Central memory CD8-positive, alpha-beta T cell (primary cell): Measurements from ENCODE around the gene SENP1.

Source experiments
- ATAC-seq: fragments of 150-1000 bp; cut with Tn5 transposase; replicated peaks from 2 replicates; pipeline ENCODE4 v1.10.0; 2022; ENCODE audit warnings: mild to moderate bottlenecking, moderate FRiP score, moderate number of reproducible peaks; ENCODE audit not compliant: poor library complexity, severe bottlenecking; ENCODE audit errors: extremely low read depth
- DNase-seq, 2 donors: peaks; one replicate each; pipeline ENCODE4 v3.0.0; 2021; ENCODE audit warnings: low spot score in 2 of 2
- H3K27ac Mint-ChIP-seq: one replicate; pipeline ENCODE4 v1.8.0; 2022; ENCODE audit warnings: low read depth, mild to moderate bottlenecking, moderate library complexity, mixed read lengths
- H3K27me3 Mint-ChIP-seq: one replicate; pipeline ENCODE4 v1.8.0; 2022; ENCODE audit warnings: mixed read lengths
- H3K36me3 Mint-ChIP-seq: one replicate; pipeline ENCODE4 v1.8.0; 2022; ENCODE audit warnings: mild to moderate bottlenecking, moderate library complexity, mixed read lengths; ENCODE audit not compliant: insufficient read depth
- H3K4me1 Mint-ChIP-seq: one replicate; pipeline ENCODE4 v1.8.0; 2022; ENCODE audit warnings: mixed read lengths
- H3K4me3 Mint-ChIP-seq: one replicate; pipeline ENCODE4 v1.8.0; 2022; ENCODE audit warnings: mild to moderate bottlenecking, moderate library complexity, mixed read lengths
- H3K9me3 Mint-ChIP-seq: one replicate; pipeline ENCODE4 v1.8.0; 2022; ENCODE audit warnings: mixed read lengths

SENP1 gene

GRCh38 chr12:48053883-48054282 is 52.0 kb downstream of the SENP1 start:
- H3K27ac Mint-ChIP-seq, result no peak overlapping the region
- H3K27me3 Mint-ChIP-seq, result no peaks in the 10 kb centered on the region
- H3K36me3 Mint-ChIP-seq, result peaks cover 9% of the 10 kb centered on the region
- H3K9me3 Mint-ChIP-seq, result no peaks in the 10 kb centered on the region
- H3K4me1 Mint-ChIP-seq, result no peaks in the 10 kb centered on the region
- ATAC-seq (no peak), DNase-seq (no peak)
- H3K4me3 Mint-ChIP-seq, result no peak overlapping the region

- ATAC-seq, result no peak
- Mint-ChIP-seq H3K9me3 (no peaks in the 10 kb centered on the region), H3K27me3 (no peaks in the 10 kb centered on the region), H3K4me3 (no peak overlapping the region), H3K36me3 (peaks cover 7% of the 10 kb centered on the region), H3K27ac (no peak overlapping the region), H3K4me1 (no peaks in the 10 kb centered on the region)
- no peak for DNase-seq
Observed at GRCh38 chr12:48053122-48053521, 52.8 kb downstream of the SENP1 start.

- DNase-seq (no peak), ATAC-seq (no peak)
- Mint-ChIP-seq H3K27ac (no peak overlapping the region), H3K4me3 (no peak overlapping the region), H3K27me3 (no peaks in the 10 kb centered on the region), H3K36me3 (peaks cover 9% of the 10 kb centered on the region), H3K9me3 (no peaks in the 10 kb centered on the region), H3K4me1 (no peaks in the 10 kb centered on the region)
Observed at GRCh38 chr12:48051681-48052080, 54.2 kb downstream of the SENP1 start.

GRCh38 chr12:48050174-48050573 is 55.7 kb downstream of the SENP1 start:
- DNase-seq (no peak), ATAC-seq (no peak)
- no peaks in the 10 kb centered on the region for H3K27me3 Mint-ChIP-seq
- no peak overlapping the region for H3K27ac Mint-ChIP-seq
- H3K36me3 Mint-ChIP-seq, result peaks cover 23% of the 10 kb centered on the region
- H3K4me1 Mint-ChIP-seq, result no peaks in the 10 kb centered on the region
- H3K4me3 Mint-ChIP-seq, result no peak overlapping the region
- no peaks in the 10 kb centered on the region for H3K9me3 Mint-ChIP-seq

GRCh38 chr12:48045965-48046518 is 59.8 kb downstream of the SENP1 start:
- no peaks in the 10 kb centered on the region for H3K9me3 Mint-ChIP-seq
- H3K4me3 Mint-ChIP-seq, result no peak overlapping the region
- no peaks in the 10 kb centered on the region for H3K4me1 Mint-ChIP-seq
- no peaks in the 10 kb centered on the region for H3K27me3 Mint-ChIP-seq
- no peak overlapping the region for H3K27ac Mint-ChIP-seq
- no peak for ATAC-seq
- no peak for DNase-seq
- peaks cover 31% of the 10 kb centered on the region for H3K36me3 Mint-ChIP-seq

- Mint-ChIP-seq H3K4me1 (no peaks in the 10 kb centered on the region), H3K36me3 (peaks cover 31% of the 10 kb centered on the region), H3K9me3 (no peaks in the 10 kb centered on the region), H3K27ac (no peak overlapping the region), H3K27me3 (no peaks in the 10 kb centered on the region), H3K4me3 (no peak overlapping the region)
- ATAC-seq, result no peak
- no peak for DNase-seq
Observed at GRCh38 chr12:48045061-48045846, 60.6 kb downstream of the SENP1 start.

- peak overlapping the region; percentile 87 for H3K27ac Mint-ChIP-seq
- H3K36me3 Mint-ChIP-seq, result peaks cover 31% of the 10 kb centered on the region
- no peaks in the 10 kb centered on the region for H3K4me1 Mint-ChIP-seq
- H3K27me3 Mint-ChIP-seq, result no peaks in the 10 kb centered on the region
- DNase-seq (no peak), ATAC-seq (no peak)
- no peak overlapping the region for H3K4me3 Mint-ChIP-seq
- H3K9me3 Mint-ChIP-seq, result no peaks in the 10 kb centered on the region
Observed at GRCh38 chr12:48044396-48044795, 61.5 kb downstream of the SENP1 start.

- H3K4me1 Mint-ChIP-seq, result no peaks in the 10 kb centered on the region
- DNase-seq (no peak), ATAC-seq (no peak)
- H3K4me3 Mint-ChIP-seq, result no peak overlapping the region
- peak overlapping the region; percentile 87 for H3K27ac Mint-ChIP-seq
- no peaks in the 10 kb centered on the region for H3K9me3 Mint-ChIP-seq
- no peaks in the 10 kb centered on the region for H3K27me3 Mint-ChIP-seq
- H3K36me3 Mint-ChIP-seq, result peaks cover 31% of the 10 kb centered on the region
Observed at GRCh38 chr12:48043771-48044170, 62.1 kb downstream of the SENP1 start.

GRCh38 chr12:48041591-48042423 is 64.1 kb downstream of the SENP1 start:
- H3K4me1 Mint-ChIP-seq, result peaks cover 13% of the 10 kb centered on the region

GRCh38 chr12:48040354-48040753 is 65.5 kb downstream of the SENP1 start:
- H3K27me3 Mint-ChIP-seq, result no peaks in the 10 kb centered on the region
- no peak overlapping the region for H3K4me3 Mint-ChIP-seq
- DNase-seq (no peak), ATAC-seq (no peak)
- peaks cover 13% of the 10 kb centered on the region for H3K36me3 Mint-ChIP-seq
- peaks cover 13% of the 10 kb centered on the region for H3K4me1 Mint-ChIP-seq
- no peaks in the 10 kb centered on the region for H3K9me3 Mint-ChIP-seq
- H3K27ac Mint-ChIP-seq, result no peak overlapping the region

More at GRCh38 chr12:48041591-48042423, 64.1 kb downstream of the SENP1 start:
- ATAC-seq (no peak), DNase-seq (no peak)
- no peak overlapping the region for H3K4me3 Mint-ChIP-seq
- peaks cover 25% of the 10 kb centered on the region for H3K36me3 Mint-ChIP-seq
- no peak overlapping the region for H3K27ac Mint-ChIP-seq
- H3K9me3 Mint-ChIP-seq, result no peaks in the 10 kb centered on the region
- no peaks in the 10 kb centered on the region for H3K27me3 Mint-ChIP-seq

GRCh38 chr12:48039151-48039550 is 66.7 kb downstream of the SENP1 start:
- H3K4me1 Mint-ChIP-seq, result peaks cover 13% of the 10 kb centered on the region

GRCh38 chr12:48038085-48038484 is 67.8 kb downstream of the SENP1 start:
- Mint-ChIP-seq H3K4me1 (peaks cover 13% of the 10 kb centered on the region), H3K36me3 (peaks cover 2% of the 10 kb centered on the region), H3K4me3 (no peak overlapping the region), H3K9me3 (no peaks in the 10 kb centered on the region), H3K27me3 (no peaks in the 10 kb centered on the region), H3K27ac (no peak overlapping the region)
- DNase-seq (no peak), ATAC-seq (no peak)

More at GRCh38 chr12:48039151-48039550, 66.7 kb downstream of the SENP1 start:
- Mint-ChIP-seq H3K27ac (no peak overlapping the region), H3K9me3 (no peaks in the 10 kb centered on the region), H3K4me3 (no peak overlapping the region), H3K27me3 (no peaks in the 10 kb centered on the region), H3K36me3 (peaks cover 7% of the 10 kb centered on the region)
- DNase-seq, result no peak
- no peak for ATAC-seq
